WTC11 (cell line): Measurements from ENCODE around the gene MYO16. TPM values are rescaled to one million over a fixed set of nuclear protein-coding genes. Genes with fewer than 3 reads are reported as not detected.

Experiments
- ATAC-seq: fragments of 200-7000 bp; cut with Tn5 transposase; 2 replicates; pipeline ENCODE4 v1.10.0; 2021; ENCODE audit warnings: mild to moderate bottlenecking, moderate library complexity
- CTCF ChIA-PET: fragments of 300-600 bp; sonication (Branson Sonifier 250); formaldehyde crosslinking; loops from one replicate; lab custom pipeline; 2021; ENCODE audit warnings: antibody characterized with exemption; lab: Charles Lee
- POLR2A ChIA-PET: fragments of 350-600 bp; sonication (Branson Sonifier 250); formaldehyde crosslinking; loops from one replicate; lab custom pipeline; 2021; ENCODE audit warnings: antibody characterized with exemption; lab: Charles Lee
- DNase-seq: peaks from one replicate; pipeline ENCODE4 v3.0.0; 2021; ENCODE audit warnings: low spot score
- H3K27ac Mint-ChIP-seq: 2 replicates; pipeline ENCODE4 v1.8.0; 2021; ENCODE audit warnings: mixed read lengths
- H3K27me3 Mint-ChIP-seq: 2 replicates; pipeline ENCODE4 v1.8.0; 2021; ENCODE audit warnings: low read depth, mild to moderate bottlenecking, moderate library complexity, mixed read lengths
- H3K36me3 Mint-ChIP-seq: 2 replicates; pipeline ENCODE4 v1.8.0; 2021; ENCODE audit warnings: mixed read lengths
- H3K4me1 Mint-ChIP-seq: 2 replicates; pipeline ENCODE4 v1.8.0; 2022; ENCODE audit warnings: mixed read lengths
- H3K4me3 Mint-ChIP-seq: 2 replicates; pipeline ENCODE4 v1.8.0; 2021; ENCODE audit warnings: mild to moderate bottlenecking, moderate library complexity, mixed read lengths
- H3K9me3 Mint-ChIP-seq: 2 replicates; pipeline ENCODE4 v1.8.0; 2021; ENCODE audit warnings: mixed read lengths
- ATF2 ChIP-seq: sonication (generic); formaldehyde crosslinking; IDR thresholded peaks from 2 replicates; pipeline ENCODE4 v1.8.1; 2022; ENCODE audit warnings: low read depth, missing genetic modification reagents, borderline replicate concordance
- ATF6 ChIP-seq: sonication (generic); formaldehyde crosslinking; IDR thresholded peaks from 2 replicates; pipeline ENCODE4 v1.8.1; 2023; ENCODE audit warnings: mild to moderate bottlenecking, missing genetic modification reagents
- IRF1 ChIP-seq: sonication (generic); formaldehyde crosslinking; IDR thresholded peaks from 2 replicates; pipeline ENCODE4 v1.8.0; 2023; ENCODE audit warnings: missing genetic modification reagents
- IRF2 ChIP-seq: sonication (generic); formaldehyde crosslinking; IDR thresholded peaks from 2 replicates; pipeline ENCODE4 v1.8.0; 2022; ENCODE audit warnings: low read depth, missing genetic modification reagents, borderline replicate concordance
- KAT7 ChIP-seq: sonication (generic); formaldehyde crosslinking; IDR thresholded peaks from 2 replicates; pipeline ENCODE4 v1.8.1; 2023; ENCODE audit warnings: missing genetic modification reagents, mild to moderate bottlenecking, borderline replicate concordance
- MLX ChIP-seq: sonication (generic); formaldehyde crosslinking; IDR thresholded peaks from 2 replicates; pipeline ENCODE4 v1.8.1; 2023; ENCODE audit warnings: mild to moderate bottlenecking, missing genetic modification reagents, moderate library complexity
- PRDM15 ChIP-seq: sonication (generic); formaldehyde crosslinking; IDR thresholded peaks from 2 replicates; pipeline ENCODE4 v1.8.0; 2022; ENCODE audit warnings: missing genetic modification reagents
- RORB ChIP-seq: fragments of 250-450 bp; sonication (Bioruptor Pico); IDR thresholded peaks from 2 replicates; pipeline ENCODE4 v1.9.0; 2021; ENCODE audit warnings: mild to moderate bottlenecking
- SMAD4 ChIP-seq: sonication (generic); formaldehyde crosslinking; IDR thresholded peaks from 2 replicates; pipeline ENCODE4 v1.8.0; 2022; ENCODE audit warnings: mild to moderate bottlenecking, missing genetic modification reagents
- TEAD4 ChIP-seq: sonication (generic); formaldehyde crosslinking; IDR thresholded peaks from 2 replicates; pipeline ENCODE4 v1.8.0; 2022; ENCODE audit warnings: mild to moderate bottlenecking, missing genetic modification reagents
- USF1 ChIP-seq: sonication (generic); formaldehyde crosslinking; IDR thresholded peaks from 2 replicates; pipeline ENCODE4 v1.8.0; 2022; ENCODE audit warnings: mild to moderate bottlenecking, missing genetic modification reagents
- ZMAT4 ChIP-seq: fragments of 250-450 bp; sonication (Bioruptor Pico); IDR thresholded peaks from 2 replicates; pipeline ENCODE4 v1.9.0; 2021; ENCODE audit warnings: mild to moderate bottlenecking
- ZNF219 ChIP-seq: sonication (generic); formaldehyde crosslinking; IDR thresholded peaks from 2 replicates; pipeline ENCODE4 v1.8.0; 2023; ENCODE audit warnings: missing genetic modification reagents, mild to moderate bottlenecking, borderline replicate concordance
- ZNF281 ChIP-seq: sonication (generic); formaldehyde crosslinking; IDR thresholded peaks from 2 replicates; pipeline ENCODE4 v1.8.0; 2023; ENCODE audit warnings: mild to moderate bottlenecking, missing genetic modification reagents
- ZNF532 ChIP-seq: fragments of 250-450 bp; sonication (Bioruptor Pico); IDR thresholded peaks from 2 replicates; pipeline ENCODE4 v1.9.0; 2021; ENCODE audit warnings: mild to moderate bottlenecking, borderline replicate concordance
- total RNA-seq: library from RNA; stranded (reverse); gene quantifications from 3 replicates; pipeline ENCODE4 v1.2.3, GENCODE V29; 2021

Gene MYO16
- total RNA-seq, 1 experiment from 2014 or later, result 0.09 TPM

- TF ChIP-seq PRDM15, result no peak
- TF ChIP-seq ZNF219, result no peak
- TF ChIP-seq ZNF281 (CRISPR knock-in tag), result no peak
- TF ChIP-seq, all 79 proteins: peak for 0
Measured at GRCh38 chr13:109182777-109183465, 553.5 kb downstream of the MYO16 start (continued).

- Mint-ChIP-seq H3K9me3 (no peaks in the 10 kb centered on the region), H3K4me3 (no peak overlapping the region), H3K36me3 (no peaks in the 10 kb centered on the region), H3K4me1 (peaks cover 36% of the 10 kb centered on the region), H3K27ac (no peak overlapping the region), H3K27me3 (no peaks in the 10 kb centered on the region)
- ChIA-PET POLR2A (no interaction called here), CTCF (no interaction called here)
- DNase-seq (no peak), ATAC-seq (no peak)
- no peak for TF ChIP-seq IRF1 (CRISPR knock-in tag)
- TF ChIP-seq ATF6 (CRISPR knock-in tag), result no peak
- no peak for TF ChIP-seq KAT7
- no peak for TF ChIP-seq IRF2
- no peak for TF ChIP-seq ATF2 (CRISPR knock-in tag)
- TF ChIP-seq MLX (CRISPR knock-in tag), result no peak
- TF ChIP-seq RORB (CRISPR knock-in tag), result no peak
- TF ChIP-seq ZNF532 (CRISPR knock-in tag), result no peak
- no peak for TF ChIP-seq SMAD4 (CRISPR knock-in tag)
- TF ChIP-seq USF1 (CRISPR knock-in tag), result no peak
- no peak for TF ChIP-seq TEAD4 (CRISPR knock-in tag)
- TF ChIP-seq ZMAT4 (CRISPR knock-in tag), result no peak
Measured at GRCh38 chr13:109191413-109191812, 562.0 kb downstream of the MYO16 start.
